B cell (primary cell): ENCODE data around the gene SLC7A1. TPM values are rescaled to one million over a fixed set of nuclear protein-coding genes. Genes with fewer than 3 reads are reported as not detected.

Experiments used
- ATAC-seq: fragments of 200-7000 bp; cut with Tn5 transposase; one replicate; pipeline ENCODE4 v1.10.0; 2021; ENCODE audit warnings: low read depth, mild to moderate bottlenecking, moderate number of reproducible peaks, moderate library complexity
- CTCF ChIA-PET: fragments of 350-600 bp; sonication (Branson Sonifier 250); formaldehyde crosslinking; loops from one replicate; lab custom pipeline; 2021; ENCODE audit warnings: antibody characterized with exemption, inconsistent platforms; lab: Charles Lee
- POLR2A ChIA-PET: fragments of 350-600 bp; sonication (Branson Sonifier 250); formaldehyde crosslinking; loops from one replicate; lab custom pipeline; 2021; ENCODE audit warnings: antibody characterized with exemption; lab: Charles Lee
- DNase-seq: peaks from one replicate; pipeline ENCODE4 v3.0.0; 2013
- H2AFZ ChIP-seq: 2 replicates; pipeline ENCODE4 v1.6.1; 2012; ENCODE audit warnings: mild to moderate bottlenecking, low read depth, low read length; ENCODE audit not compliant: insufficient read depth, poor library complexity, severe bottlenecking
- H3K27ac ChIP-seq, 2 donors: 1 replicate in 1 of 2; 2 replicates in 1 of 2; pipeline ENCODE4 v1.5.1; 2012 to 2013; ENCODE audit warnings: low read length in 2 of 2, mild to moderate bottlenecking in 2 of 2, moderate library complexity in 1 of 2
- H3K27me3 ChIP-seq, 4 experiments: fragments of 200-600 bp in 1 of 4; sonication (generic) in 1 of 4; replicated peaks in 1 of 4; 1 replicate in 2 of 4; 2 replicates in 2 of 4; pipeline versions ENCODE4 v1.6.1 to v1.7.0; 2013 to 2016; ENCODE audit warnings: low read length in 3 of 4, mild to moderate bottlenecking in 2 of 4, mixed read lengths in 1 of 4, moderate library complexity in 1 of 4; ENCODE audit not compliant: insufficient read depth in 4 of 4, control insufficient read depth in 3 of 4; ENCODE audit errors: control extremely low read depth in 1 of 4
- H3K36me3 ChIP-seq, 2 experiments: replicated peaks in 1 of 2; 1 replicate in 1 of 2; 2 replicates in 1 of 2; pipeline versions ENCODE4 v1.6.1 to v1.7.1; 2013; ENCODE audit warnings: low read length in 1 of 2; ENCODE audit not compliant: insufficient read depth in 2 of 2, control insufficient read depth in 1 of 2; ENCODE audit errors: control extremely low read depth in 1 of 2, extremely low read depth in 1 of 2
- H3K4me1 ChIP-seq, 2 donors: fragments of 200-600 bp in 1 of 2; sonication (generic) in 1 of 2; 1 replicate in 1 of 2; 2 replicates in 1 of 2; pipeline versions ENCODE4 v1.5.1 to v1.6.1; 2013 to 2017; ENCODE audit warnings: low read length in 2 of 2; ENCODE audit not compliant: control insufficient read depth in 2 of 2, insufficient read depth in 2 of 2
- H3K4me2 ChIP-seq: replicated peaks from 2 replicates; pipeline ENCODE3; 2012; ENCODE audit warnings: mild to moderate bottlenecking, low read depth, low read length; ENCODE audit not compliant: poor library complexity, severe bottlenecking
- H3K4me3 ChIP-seq, 5 experiments: fragments of 200-600 bp in 1 of 5; sonication (generic) in 1 of 5; 1 replicate in 3 of 5; 2 replicates in 2 of 5; pipeline versions ENCODE4 v1.5.1 to v1.7.0; 2011 to 2016; ENCODE audit warnings: low read length in 4 of 5, mild to moderate bottlenecking in 4 of 5, low read depth in 2 of 5, control low read depth in 1 of 5, moderate library complexity in 1 of 5; ENCODE audit not compliant: insufficient read depth in 1 of 5; ENCODE audit errors: control extremely low read depth in 1 of 5, extremely low read depth in 1 of 5
- H3K79me2 ChIP-seq: fragments of 200-600 bp; sonication (generic); one replicate; pipeline ENCODE4 v1.6.0; 2016; ENCODE audit warnings: low read length; ENCODE audit not compliant: control insufficient read depth, insufficient read depth
- H3K9ac ChIP-seq: fragments of 200-600 bp; sonication (generic); 2 replicates; pipeline ENCODE4 v1.6.1; 2017; ENCODE audit warnings: mild to moderate bottlenecking, low read length, moderate library complexity
- H3K9me3 ChIP-seq, 3 donors: one replicate each; pipeline versions ENCODE4 v1.6.1 to v1.7.1; 2013; ENCODE audit warnings: low read length in 2 of 3; ENCODE audit not compliant: control insufficient read depth in 2 of 3, insufficient read depth in 1 of 3; ENCODE audit errors: control extremely low read depth in 1 of 3
- H4K20me1 ChIP-seq: 2 replicates; pipeline ENCODE4 v1.6.0; 2012; ENCODE audit warnings: mild to moderate bottlenecking, low read length; ENCODE audit not compliant: insufficient read depth, control insufficient read depth, poor library complexity, severe bottlenecking
- H3K27ac Mint-ChIP-seq: one replicate; pipeline ENCODE4 v1.8.0; 2021; ENCODE audit warnings: mixed read lengths
- H3K27me3 Mint-ChIP-seq: one replicate; pipeline ENCODE4 v1.8.0; 2021; ENCODE audit warnings: mixed read lengths
- H3K4me1 Mint-ChIP-seq: one replicate; pipeline ENCODE4 v1.8.0; 2021; ENCODE audit warnings: mixed read lengths
- H3K4me3 Mint-ChIP-seq: one replicate; pipeline ENCODE4 v1.8.0; 2021; ENCODE audit warnings: mixed read lengths
- H3K9me3 Mint-ChIP-seq: one replicate; pipeline ENCODE4 v1.8.0; 2022; ENCODE audit warnings: mixed read lengths; ENCODE audit not compliant: insufficient read depth
- CTCF ChIP-seq: fragments of 200-600 bp; IDR thresholded peaks from one replicate; pipeline ENCODE4 v1.8.0; 2022; ENCODE audit warnings: antibody characterized with exemption, mild to moderate bottlenecking
- EZH2 ChIP-seq: IDR thresholded peaks from 2 replicates; pipeline ENCODE4 v1.6.1; 2012; ENCODE audit warnings: borderline replicate concordance, low read depth, mild to moderate bottlenecking, moderate library complexity, low read length; ENCODE audit not compliant: insufficient read depth, poor library complexity, severe bottlenecking
- WGBS: methylation state at CpG from one replicate; pipeline ENCODE4 v1.1.5; 2013; ENCODE audit warnings: missing lambda C conversion rate; ENCODE audit not compliant: insufficient coverage; 5-methylcytosine and 5-hydroxymethylcytosine counted together
- intact Hi-C: fragments of 100-400 bp; cut with micrococcal nuclease; formaldehyde crosslinking; loops from one replicate; pipeline ENCODE4 v1.10.0; 2022
- polyA plus RNA-seq: library from polyadenylated mRNA; depleted of rRNA; stranded (reverse); fragments of >200 nt; gene quantifications from 2 replicates; pipeline ENCODE4 v1.2.3, GENCODE V29; 2012
- total RNA-seq, 2 donors: library from RNA; stranded (reverse); fragments of 120-200 nt in 1 of 2; gene quantifications; 1 replicate in 1 of 2; 2 replicates in 1 of 2; pipeline versions ENCODE4 v1.2.3 to v1.2.4, GENCODE V29; 2013 to 2022

SLC7A1 gene
- total and polyA plus RNA-seq, 2 donors (not counting 1 experiment from before 2014, with no cell fraction given), result 3.3 to 23.1 TPM

- 88% methylated on average over 17 of the region's 18 CpGs for WGBS
- Histone ChIP-seq H3K9ac (no peak overlapping the region), H3K4me3 (no peak overlapping the region), H4K20me1 (peaks cover 18% of the 10 kb centered on the region), H2AFZ (no peak overlapping the region), H3K27me3 (no peaks in the 10 kb centered on the region), H3K9me3 (no peaks in the 10 kb centered on the region), H3K4me2 (no peak overlapping the region), H3K36me3 (no peaks in the 10 kb centered on the region), H3K27ac (no peak overlapping the region), H3K79me2 (peaks cover 84% of the 10 kb centered on the region), H3K4me1 (peaks cover 0 to 7% of the 10 kb centered on the region in 2 donors)
- Mint-ChIP-seq H3K27me3 (no peaks in the 10 kb centered on the region), H3K4me3 (no peak overlapping the region), H3K27ac (no peak overlapping the region), H3K9me3 (no peaks in the 10 kb centered on the region), H3K4me1 (peaks cover 21% of the 10 kb centered on the region)
- no peak for TF ChIP-seq EZH2
- no peak for TF ChIP-seq CTCF
- no peak for ATAC-seq
- ChIA-PET POLR2A (no interaction called here), CTCF (no interaction called here)
- DNase-seq, result no peak
- intact Hi-C loops, result no loop called here
Observed at GRCh38 chr13:29578300-29579085, 17.0 kb downstream of the SLC7A1 start.
